ENCODE data around the gene TEAD1. TPM values are rescaled to one million over a fixed set of nuclear protein-coding genes. Genes with fewer than 3 reads are reported as not detected.

The TEAD1 gene
- total and polyA plus RNA-seq, 10 of the 15 experiments (the other 5 are each of a cell fraction or from before 2014, with no cell fraction given) = 0.01 to 0.59 (median 0.04) TPM; not detected in 6

- no peak for TF ChIP-seq SKIL (IDR thresholded peaks at IDR 0.05; ENCODE audit: low read depth, poor library complexity, severe bottlenecking)
Observed at GRCh38 chr11:12731841-12732336, 57.7 kb downstream of the TEAD1 start (continued).

- Histone ChIP-seq H3K4me2 (ENCODE audit: control insufficient read depth, insufficient read depth) (no peak overlapping the region), H3K79me2 (ENCODE audit: control insufficient read depth, insufficient read depth, low read length) (no peaks in the 10 kb centered on the region), H3K4me1 (ENCODE audit: control insufficient read depth, insufficient read depth, low read length) (no peaks in the 10 kb centered on the region), H3K36me3 (ENCODE audit: control insufficient read depth in 2 of 2, insufficient read depth in 2 of 2, low read length in 1 of 2) (no peaks in the 10 kb centered on the region), H3K9ac (ENCODE audit: control insufficient read depth, insufficient read depth, low read length) (no peak overlapping the region), H3K27ac (ENCODE audit: control insufficient read depth, insufficient read depth) (no peak overlapping the region), H3K9me3 (replicated peaks; ENCODE audit: control insufficient read depth, insufficient read depth, low read length) (no peaks in the 10 kb centered on the region; the same call in 2 of the 3 replicates), H3K4me3 (no peak overlapping the region), H4K20me1 (ENCODE audit: control insufficient read depth, insufficient read depth) (no peaks in the 10 kb centered on the region), H3K27me3 (replicated peaks in 1 of 2; ENCODE audit: control insufficient read depth in 2 of 2, insufficient read depth in 2 of 2, low read length in 1 of 2) (no peaks in the 10 kb centered on the region), H2AFZ (ENCODE audit: control insufficient read depth, low read depth, low read length) (no peak overlapping the region)
- ChIA-PET SMC1A (ENCODE audit: uncharacterized antibody, unreplicated experiment) (no interaction called here), POLR2A (no interaction called here), RAD21 (ENCODE audit: unreplicated experiment) (no interaction called here), CTCF (no interaction called here)
- FAIRE-seq = no peak
- in situ Hi-C loops (cut with MboI) (no loop called here), intact Hi-C loops (cut with micrococcal nuclease; ENCODE audit: unreplicated experiment) (no loop called here)
- BruUV-seq (replicated peaks) = no TSS peak
- ATAC-seq = no peak
- DNase-seq (ENCODE audit: low read depth, low spot score) = no peak
- 91% methylated on average over 2 of the region's 2 CpGs for WGBS (ENCODE audit: insufficient coverage, insufficient replicate concordance, low lambda C conversion rate, missing lambda C conversion rate)
- TF ChIP-seq PBX3 (IDR thresholded peaks at IDR 0.05; ENCODE audit: insufficient replicate concordance, low read depth, low read length) = no peak
- TF ChIP-seq BCL3 (IDR thresholded peaks at IDR 0.05; ENCODE audit: borderline replicate concordance, insufficient read depth, low read depth, low read length, poor library complexity, severe bottlenecking) = no peak
- TF ChIP-seq ESRRA (IDR thresholded peaks at IDR 0.05; ENCODE audit: low read length) = no peak
- no peak for TF ChIP-seq ZNF24 (IDR thresholded peaks at IDR 0.05)
- no peak for TF ChIP-seq PKNOX1 (IDR thresholded peaks at IDR 0.05)
- TF ChIP-seq ZNF274 (IDR thresholded peaks at IDR 0.05; ENCODE audit: insufficient read depth, insufficient read length) = no peak
- TF ChIP-seq SKIL (IDR thresholded peaks at IDR 0.05; ENCODE audit: low read depth, poor library complexity, severe bottlenecking) = no peak
- TF ChIP-seq POU2F2 (IDR thresholded peaks at IDR 0.05; ENCODE audit: borderline replicate concordance, low read depth, low read length) = no peak
- no peak for TF ChIP-seq CBX3 (IDR thresholded peaks at IDR 0.05; ENCODE audit: borderline replicate concordance, low read depth)
- TF ChIP-seq POLR2AphosphoS2 (IDR thresholded peaks at IDR 0.05; ENCODE audit: low read depth, low read length) = no peak
- no peak for TF ChIP-seq TBL1XR1 (IDR thresholded peaks at IDR 0.05; ENCODE audit: low read depth, low read length)
- TF ChIP-seq IKZF1 (conservative IDR thresholded peaks at IDR 0.05) = no peak
- TF ChIP-seq TCF3 (IDR thresholded peaks at IDR 0.05; ENCODE audit: borderline replicate concordance, insufficient read depth, low read depth, low read length) = no peak
- no peak for TF ChIP-seq MEF2A (IDR thresholded peaks at IDR 0.05; ENCODE audit: insufficient read depth, low read depth, low read length)
- no peak for TF ChIP-seq YY1 (IDR thresholded peaks at IDR 0.05; ENCODE audit: low read depth, low read length)
Observed at GRCh38 chr11:12733091-12733490, 58.9 kb downstream of the TEAD1 start.
